K562 (cell line): ENCODE measurements around the gene CHCHD6. TPM values are rescaled to one million over a fixed set of nuclear protein-coding genes. Genes with fewer than 3 reads are reported as not detected.

Source experiments
- ATAC-seq: fragments of 200-7000 bp; cut with Tn5 transposase; 3 replicates; pipeline ENCODE4 v1.9.1; 2020; ENCODE audit warnings: moderate library complexity
- BruUV-seq: library from RNA; stranded (reverse); fragments of 400-500 nt; replicated peaks from 2 replicates; lab custom pipeline; 2021; lab: Mats Ljungman, UMichigan
- CTCF ChIA-PET: fragments of 300-600 bp; formaldehyde crosslinking; extraction: SDS; loops from one replicate; lab custom pipeline; 2021; ENCODE audit warnings: low intra/inter-chr PET ratio; lab: Yijun Ruan, JAX
- POLR2A ChIA-PET: fragments of 300-600, 350-650 bp; sonication (Branson Sonifier 250); formaldehyde crosslinking; extraction: SDS; loops from one replicate; lab custom pipeline; 2021; ENCODE audit warnings: antibody characterized with exemption, inconsistent platforms; lab: Yijun Ruan, JAX
- DNase-seq, 4 experiments: peaks; one replicate each; pipeline versions ENCODE4 v3.0.0 to v3.0.0-alpha.2; 2011 to 2018; ENCODE audit warnings: low spot score in 3 of 4, mixed read lengths in 3 of 4; ENCODE audit errors: extremely low read depth in 1 of 4
- FAIRE-seq: peaks from 2 replicates; lab custom pipeline; 2011; peaks lifted over from hg19 to GRCh38; lab: Jason Lieb, UNC
- H2AFZ ChIP-seq: 2 replicates; pipeline ENCODE4 v1.6.0; 2011; ENCODE audit warnings: low read depth, low read length, control low read depth, inconsistent platforms
- H3K27ac ChIP-seq: fragments of 200-600 bp; 3 replicates; pipeline ENCODE4 v1.8.0; 2011; ENCODE audit warnings: low read depth, mild to moderate bottlenecking, control low read depth, inconsistent platforms, low read length, moderate library complexity, mixed read lengths; ENCODE audit errors: extremely low read depth
- H3K27me3 ChIP-seq, 2 experiments: fragments of 300-600 bp in 1 of 2; 2 replicates in 1 of 2; 3 replicates in 1 of 2; pipeline versions ENCODE4 v1.6.0 to v1.8.0; 2011; ENCODE audit warnings: inconsistent platforms in 2 of 2, low read length in 2 of 2, mild to moderate bottlenecking in 1 of 2, mixed read lengths in 1 of 2, moderate library complexity in 1 of 2; ENCODE audit not compliant: control insufficient read depth in 2 of 2, insufficient read depth in 2 of 2
- H3K36me3 ChIP-seq: fragments of 300-600 bp; 3 replicates; pipeline ENCODE4 v1.8.0; 2011; ENCODE audit warnings: mild to moderate bottlenecking, low read length, inconsistent platforms; ENCODE audit not compliant: control insufficient read depth, insufficient read depth
- H3K4me1 ChIP-seq, 2 experiments: fragments of 200-600 bp in 1 of 2; replicated peaks in 1 of 2; 2 replicates in 1 of 2; 3 replicates in 1 of 2; pipeline versions ENCODE4 v1.5.1 to v1.8.0; 2011; ENCODE audit warnings: inconsistent platforms in 2 of 2, low read length in 2 of 2, mild to moderate bottlenecking in 1 of 2, mixed read lengths in 1 of 2, moderate library complexity in 1 of 2; ENCODE audit not compliant: control insufficient read depth in 2 of 2, insufficient read depth in 2 of 2
- H3K4me2 ChIP-seq: 2 replicates; pipeline ENCODE4 v1.6.1; 2011; ENCODE audit warnings: low read length, control low read depth, inconsistent platforms, mixed read lengths; ENCODE audit not compliant: insufficient read depth
- H3K4me3 ChIP-seq: fragments of 200-600 bp; sonication (generic), shearing (Covaris generic); 2 replicates; pipeline ENCODE4 v1.5.1; 2016; ENCODE audit warnings: control low read depth, inconsistent platforms
- H3K79me2 ChIP-seq: fragments of 200-600 bp; 3 replicates; pipeline ENCODE4 v1.8.0; 2011; ENCODE audit warnings: low read length, inconsistent platforms; ENCODE audit not compliant: control insufficient read depth, insufficient read depth
- H3K9ac ChIP-seq, 2 experiments: 2 replicates each; pipeline versions ENCODE4 v1.6.0 to v1.6.1; 2011; ENCODE audit warnings: low read depth in 2 of 2, low read length in 2 of 2, control low read depth in 1 of 2, inconsistent platforms in 1 of 2, mild to moderate bottlenecking in 1 of 2, mixed read lengths in 1 of 2; ENCODE audit not compliant: insufficient read depth in 1 of 2
- H3K9me1 ChIP-seq: one replicate; pipeline ENCODE4 v1.6.0; 2011; ENCODE audit warnings: inconsistent platforms, mild to moderate bottlenecking, low read length, moderate library complexity; ENCODE audit not compliant: control insufficient read depth, insufficient read depth
- H3K9me3 ChIP-seq: replicated peaks from 2 replicates; pipeline ENCODE4 v1.5.1; 2011; ENCODE audit warnings: low read depth, low read length, inconsistent platforms; ENCODE audit not compliant: control insufficient read depth, insufficient read depth
- H4K20me1 ChIP-seq: replicated peaks from 2 replicates; pipeline ENCODE4 v1.6.1; 2011; ENCODE audit warnings: low read length, inconsistent platforms, mixed read lengths; ENCODE audit not compliant: control insufficient read depth, insufficient read depth
- HSF4 ChIP-seq: fragments of 250-450 bp; sonication (Bioruptor Pico); IDR thresholded peaks from 2 replicates; pipeline ENCODE4 v2.1.2; 2022; ENCODE audit warnings: mild to moderate bottlenecking, moderate library complexity, borderline replicate concordance
- PCBP2 ChIP-seq: fragments of 200-400 bp; formaldehyde crosslinking; IDR thresholded peaks from 2 replicates; pipeline ENCODE4 v1.6.1; 2018; ENCODE audit warnings: low read length, low read depth, mild to moderate bottlenecking, moderate library complexity; ENCODE audit not compliant: poor library complexity, severe bottlenecking
- SIN3B ChIP-seq: fragments of 450-650 bp; IDR thresholded peaks from 2 replicates; pipeline ENCODE4 v1.6.1; 2017; ENCODE audit warnings: low read depth, mild to moderate bottlenecking, moderate library complexity
- SP2 ChIP-seq: IDR thresholded peaks from 2 replicates; pipeline ENCODE4 v1.6.1; 2011; ENCODE audit warnings: mild to moderate bottlenecking, low read depth, low read length, moderate library complexity; ENCODE audit not compliant: poor library complexity, severe bottlenecking; ENCODE audit errors: extremely low read depth
- SREBF1 ChIP-seq: fragments of 150-350 bp; IDR thresholded peaks from 2 replicates; pipeline ENCODE4 v1.6.1; 2014; ENCODE audit warnings: antibody characterized with exemption, low read depth, low read length, borderline replicate concordance
- THAP12 ChIP-seq: fragments of 250-450 bp; sonication (Bioruptor Pico); IDR thresholded peaks from 2 replicates; pipeline ENCODE4 v1.9.0; 2021; ENCODE audit warnings: mild to moderate bottlenecking, inconsistent platforms
- ZBTB49 ChIP-seq: sonication (generic); formaldehyde crosslinking; IDR thresholded peaks from 2 replicates; pipeline ENCODE4 v1.8.0; 2022; ENCODE audit warnings: missing genetic modification reagents, mild to moderate bottlenecking, borderline replicate concordance
- ZKSCAN3 ChIP-seq: fragments of 250-450 bp; sonication (Bioruptor Pico); IDR thresholded peaks from 2 replicates; pipeline ENCODE4 v1.4.0; 2020
- ZNF586 ChIP-seq: fragments of 450-650 bp; formaldehyde crosslinking; conservative IDR thresholded peaks from 2 replicates; pipeline ENCODE4 v1.4.0; 2020; ENCODE audit warnings: mild to moderate bottlenecking, moderate library complexity
- WGBS: fragments of 100-300 bp; shearing (Covaris generic); methylation state at CpG from one replicate; pipeline ENCODE4 v1.1.6; 2016; ENCODE audit warnings: low coverage, mixed read lengths; ENCODE audit not compliant: insufficient coverage; ENCODE audit errors: missing lambda C conversion rate; 5-methylcytosine and 5-hydroxymethylcytosine counted together
- in situ Hi-C: fragments of 300-500 bp; cut with MboI; formaldehyde crosslinking; loops from 4 replicates; pipeline ENCODE4 v1.15.0; 2018; ENCODE audit warnings: inconsistent platforms, mixed read lengths
- intact Hi-C: fragments of 100-400 bp; cut with micrococcal nuclease; formaldehyde crosslinking; loops from 2 replicates; pipeline ENCODE4 v1.14.2; 2022
- polyA plus RNA-seq, 8 experiments: library from polyadenylated mRNA; depleted of rRNA in 4 of 8; stranded (reverse) in 5 of 8; unstranded in 3 of 8; fragments of >200 nt; fragmentation: Nextera tagmentation in 2 of 8; fragmentation: Illumina TruSeq in 1 of 8; extraction: Ambion mirVana in 2 of 8; extraction: Trizol in 1 of 8; gene quantifications; 2 replicates each; pipeline versions ENCODE4 v1.2.1 to v1.2.3, GENCODE V29; 2011 to 2014; ENCODE audit warnings: inconsistent platforms in 1 of 8, missing spikeins in 1 of 8
- total RNA-seq, 7 experiments: library from RNA; depleted of rRNA in 6 of 7; stranded (reverse); fragments of >200 nt in 6 of 7; fragmentation: Illumina TruSeq in 2 of 7; extraction: Trizol in 2 of 7; gene quantifications; 2 replicates each; pipeline versions ENCODE4 v1.2.1 to v1.2.3, GENCODE V29; 2011 to 2021; ENCODE audit warnings: low replicate concordance in 1 of 7

The CHCHD6 gene
- total and polyA plus RNA-seq, 9 of the 15 experiments (the other 6 are each of a cell fraction or from before 2014, with no cell fraction given): 4.6 to 18.6 (median 10.9) TPM

GRCh38 chr3:126770096-126770495, 66.1 kb downstream of the CHCHD6 start (continued):
- no peak for TF ChIP-seq SIN3B

- H3K27ac ChIP-seq: no peak overlapping the region
- H2AFZ ChIP-seq: no peak overlapping the region
- no peaks in the 10 kb centered on the region for H3K9me3 ChIP-seq
- no peak for ATAC-seq
- H3K79me2 ChIP-seq: no peaks in the 10 kb centered on the region
- FAIRE-seq: no peak
- DNase-seq: no peak
- H3K9ac ChIP-seq: no peak overlapping the region
- WGBS: 76% methylated on average over 5 of the region's 5 CpGs
- H3K4me3 ChIP-seq: no peak overlapping the region
- in situ Hi-C loops: no loop called here
- H4K20me1 ChIP-seq: no peaks in the 10 kb centered on the region
- ChIA-PET CTCF (no interaction called here), POLR2A (no interaction called here)
- H3K9me1 ChIP-seq: no peaks in the 10 kb centered on the region
- H3K4me2 ChIP-seq: no peak overlapping the region
- no TSS peak for BruUV-seq
- no peak for TF ChIP-seq ZNF586 (CRISPR knock-in tag)
- no peak for TF ChIP-seq PCBP2
- no peak for TF ChIP-seq ZKSCAN3 (CRISPR knock-in tag)
- TF ChIP-seq HSF4 (CRISPR knock-in tag): no peak
- no peak for TF ChIP-seq SP2
- TF ChIP-seq SREBF1: no peak
- no peak for TF ChIP-seq THAP12 (CRISPR knock-in tag)
- TF ChIP-seq ZBTB49 (CRISPR knock-in tag): no peak
- H3K4me1 ChIP-seq: peaks cover 0 to 4% of the 10 kb centered on the region in 2 experiments; a peak in 1 of 5 replicates
- H3K27me3 ChIP-seq: no peaks in the 10 kb centered on the region
- H3K36me3 ChIP-seq: no peaks in the 10 kb centered on the region
- intact Hi-C loops: no loop called here
Measured at GRCh38 chr3:126773167-126773566, 69.1 kb downstream of the CHCHD6 start.
